GM18517 (cell line): ENCODE data around the gene LRRC27.
A peak's percentile ranks its signal among the peaks of the same experiment; 100 is the strongest.
"Not testable (repeated sequence)": the region's sequence is repeated elsewhere in the genome, so short reads cannot be mapped to it uniquely, and the experiment has no call there.

ENCODE experiments used
- ATAC-seq: cut with Tn5 transposase; IDR thresholded peaks from one replicate; pipeline ENCODE4 v1.9.1; 2021; ENCODE audit warnings: mild to moderate bottlenecking, moderate library complexity; ENCODE audit not compliant: unreplicated experiment

LRRC27 gene

GRCh38 chr10:132336064-132336746 is 4.2 kb downstream of the LRRC27 start:
- ATAC-seq, result no peak

- no peak for ATAC-seq
Measured at GRCh38 chr10:132336919-132337407, 5.0 kb downstream of the LRRC27 start.

GRCh38 chr10:132337854-132338253 is 5.9 kb downstream of the LRRC27 start:
- not testable (repeated sequence) for ATAC-seq

- no peak for ATAC-seq
Measured at GRCh38 chr10:132338876-132339275, 6.9 kb downstream of the LRRC27 start.

GRCh38 chr10:132339276-132339675 is 7.3 kb downstream of the LRRC27 start:
- no peak for ATAC-seq

- no peak for ATAC-seq
Measured at GRCh38 chr10:132341017-132341416, 9.0 kb downstream of the LRRC27 start.

- ATAC-seq, result no peak
Measured at GRCh38 chr10:132341781-132342180, 9.8 kb downstream of the LRRC27 start.

GRCh38 chr10:132342553-132342952 is 10.6 kb downstream of the LRRC27 start:
- no peak for ATAC-seq

- ATAC-seq, result no peak
Measured at GRCh38 chr10:132344386-132344785, 12.4 kb downstream of the LRRC27 start.

- ATAC-seq, result no peak
Measured at GRCh38 chr10:132345345-132345744, 13.4 kb downstream of the LRRC27 start.

- no peak for ATAC-seq
Measured at GRCh38 chr10:132346806-132347205, 14.8 kb downstream of the LRRC27 start.

- ATAC-seq, result no peak
Measured at GRCh38 chr10:132347211-132347930, 15.4 kb downstream of the LRRC27 start.

- ATAC-seq, result no peak
Measured at GRCh38 chr10:132347931-132348267, 15.9 kb downstream of the LRRC27 start.

- ATAC-seq, result no peak
Measured at GRCh38 chr10:132349766-132350165, 17.8 kb downstream of the LRRC27 start.

GRCh38 chr10:132350391-132350790 is 18.4 kb downstream of the LRRC27 start:
- no peak for ATAC-seq

- no peak for ATAC-seq
Measured at GRCh38 chr10:132350946-132351345, 19.0 kb downstream of the LRRC27 start.

- no peak for ATAC-seq
Measured at GRCh38 chr10:132351611-132352010, 19.6 kb downstream of the LRRC27 start.

- ATAC-seq, result peak; percentile 55
Measured at GRCh38 chr10:132352462-132353308, 20.7 kb downstream of the LRRC27 start.

- ATAC-seq, result no peak
Measured at GRCh38 chr10:132353456-132354355, 21.7 kb downstream of the LRRC27 start.

- no peak for ATAC-seq
Measured at GRCh38 chr10:132354356-132355094, 22.5 kb downstream of the LRRC27 start.
